ENCODE results near the gene OSBPL1A. TPM values are rescaled to one million over a fixed set of nuclear protein-coding genes. Genes with fewer than 3 reads are reported as not detected.

Gene OSBPL1A
- total RNA-seq, 1 donor from 2014 or later: 49.4 TPM

DNA sequence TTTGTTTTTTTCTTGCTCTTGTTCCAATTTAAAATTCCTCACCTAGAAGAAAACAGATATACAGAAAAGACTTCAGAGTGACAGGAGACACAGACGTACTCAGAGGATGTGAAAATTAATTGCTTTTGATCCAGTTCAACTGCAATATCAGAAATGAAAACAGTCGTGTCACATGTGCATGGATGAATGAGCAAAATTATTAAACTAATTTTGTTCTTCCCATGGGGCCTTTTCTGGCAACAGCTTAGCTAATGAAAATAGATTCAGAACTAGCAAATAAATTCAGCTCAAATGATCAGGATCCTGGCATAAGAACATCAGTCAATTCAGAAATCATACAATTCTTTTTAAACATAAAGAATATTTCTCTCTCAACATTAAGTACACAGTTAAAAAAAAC, 158.3 kb downstream of the OSBPL1A start:
- intact Hi-C loops (cut with DNase I): no loop called here

DNA sequence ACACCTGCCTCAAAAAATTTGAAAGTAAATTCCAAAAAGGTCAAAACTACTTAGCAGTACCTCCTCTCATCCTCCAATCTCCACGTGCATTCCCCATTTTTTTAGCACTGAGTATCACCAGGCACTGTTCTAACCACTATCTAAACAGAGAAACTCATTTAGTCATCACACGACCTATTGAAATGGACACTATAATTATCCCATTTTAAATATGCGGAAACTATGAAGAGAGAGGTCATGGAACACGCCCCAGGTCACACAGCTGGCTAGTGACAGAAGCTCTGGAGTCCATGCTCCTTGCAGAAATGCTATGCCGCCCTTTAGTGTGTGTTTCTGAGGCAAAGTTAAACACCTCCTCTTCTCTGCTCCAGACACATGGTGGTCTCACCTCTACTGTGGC, 159.2 kb downstream of the OSBPL1A start:
- DNase-seq (ENCODE audit: low spot score): no peak
- intact Hi-C loops (cut with DNase I): no loop called here

More for the DNA sequence above, 158.3 kb downstream of the OSBPL1A start:
- DNase-seq (ENCODE audit: low spot score): no peak

DNA sequence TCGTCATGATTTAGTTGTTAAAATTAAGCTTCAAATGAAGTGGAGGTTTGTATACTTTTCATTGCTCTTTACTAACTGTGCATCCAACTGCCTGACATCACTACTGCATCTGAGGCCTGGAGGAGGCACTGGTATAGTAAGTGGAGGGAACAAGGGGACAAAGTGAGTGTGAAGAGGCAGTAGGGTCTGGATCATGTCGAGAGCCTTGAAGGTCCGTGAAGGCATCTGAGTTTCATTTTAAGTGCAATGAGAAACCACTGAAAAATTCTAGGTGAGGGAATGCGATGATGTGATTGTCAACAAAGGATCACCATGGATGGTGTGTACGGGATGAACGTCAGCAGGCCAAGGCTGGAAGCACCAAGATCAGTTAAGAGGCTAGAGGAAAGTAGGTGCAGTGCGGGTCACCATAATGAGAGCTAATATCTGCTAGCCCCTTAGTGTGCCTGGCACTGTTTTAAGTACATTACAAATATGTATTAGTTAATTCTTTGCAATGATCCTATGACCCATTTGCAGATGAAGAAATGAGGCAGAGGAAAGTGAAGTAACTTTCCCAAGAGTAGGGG, 162.7 kb downstream of the OSBPL1A start:
- DNase-seq (ENCODE audit: low spot score): no peak
- intact Hi-C loops (cut with DNase I): loop anchor here (5.0 kb wide), 1 partner anchor 37 kb away; no protein-coding TSS in a partner anchor

DNA sequence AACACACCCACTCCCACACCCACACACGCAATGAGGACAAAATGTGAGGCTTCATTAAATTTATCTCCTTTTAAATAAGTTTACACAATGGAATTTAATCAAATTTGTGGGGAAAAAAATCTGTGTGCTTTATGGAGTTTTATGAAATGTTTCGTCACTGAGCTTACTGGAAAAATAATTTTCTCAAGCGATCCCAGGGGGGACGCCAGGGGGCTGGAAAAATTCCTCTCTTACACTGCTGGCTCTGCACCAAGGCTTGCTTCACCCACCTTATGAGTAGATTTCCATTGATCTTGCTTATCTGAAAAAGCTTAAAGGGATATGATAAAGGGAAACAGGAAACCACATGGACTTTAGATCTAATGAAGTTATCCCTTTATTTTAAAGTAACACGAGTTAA, 163.3 kb downstream of the OSBPL1A start:
- no peak for DNase-seq (ENCODE audit: low spot score)
- intact Hi-C loops (cut with DNase I): loop anchor here (5.0 kb wide), 1 partner anchor 38 kb away; no protein-coding TSS in a partner anchor

DNA sequence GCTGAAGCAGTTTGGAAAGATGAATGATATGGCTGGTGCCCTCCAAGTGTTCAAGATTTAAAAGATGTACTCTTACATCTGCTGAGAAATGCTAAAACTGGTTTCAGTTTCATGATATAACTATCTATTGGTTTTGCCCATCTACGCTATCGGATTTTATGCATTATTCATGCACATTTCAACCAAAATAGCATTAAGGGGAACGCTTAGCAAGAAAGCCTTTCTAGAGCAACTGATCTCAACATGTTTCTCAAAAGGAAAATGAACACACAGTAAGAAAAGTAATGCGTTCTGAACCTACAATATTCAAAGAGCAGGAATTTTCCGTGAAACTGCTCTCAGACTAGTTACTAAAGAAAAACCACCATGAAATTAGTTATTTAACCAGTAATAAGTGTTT, 164.8 kb downstream of the OSBPL1A start:
- intact Hi-C loops (cut with DNase I): loop anchor here (5.0 kb wide), 1 partner anchor 40 kb away; no protein-coding TSS in a partner anchor
- DNase-seq (ENCODE audit: low spot score): no peak

DNA sequence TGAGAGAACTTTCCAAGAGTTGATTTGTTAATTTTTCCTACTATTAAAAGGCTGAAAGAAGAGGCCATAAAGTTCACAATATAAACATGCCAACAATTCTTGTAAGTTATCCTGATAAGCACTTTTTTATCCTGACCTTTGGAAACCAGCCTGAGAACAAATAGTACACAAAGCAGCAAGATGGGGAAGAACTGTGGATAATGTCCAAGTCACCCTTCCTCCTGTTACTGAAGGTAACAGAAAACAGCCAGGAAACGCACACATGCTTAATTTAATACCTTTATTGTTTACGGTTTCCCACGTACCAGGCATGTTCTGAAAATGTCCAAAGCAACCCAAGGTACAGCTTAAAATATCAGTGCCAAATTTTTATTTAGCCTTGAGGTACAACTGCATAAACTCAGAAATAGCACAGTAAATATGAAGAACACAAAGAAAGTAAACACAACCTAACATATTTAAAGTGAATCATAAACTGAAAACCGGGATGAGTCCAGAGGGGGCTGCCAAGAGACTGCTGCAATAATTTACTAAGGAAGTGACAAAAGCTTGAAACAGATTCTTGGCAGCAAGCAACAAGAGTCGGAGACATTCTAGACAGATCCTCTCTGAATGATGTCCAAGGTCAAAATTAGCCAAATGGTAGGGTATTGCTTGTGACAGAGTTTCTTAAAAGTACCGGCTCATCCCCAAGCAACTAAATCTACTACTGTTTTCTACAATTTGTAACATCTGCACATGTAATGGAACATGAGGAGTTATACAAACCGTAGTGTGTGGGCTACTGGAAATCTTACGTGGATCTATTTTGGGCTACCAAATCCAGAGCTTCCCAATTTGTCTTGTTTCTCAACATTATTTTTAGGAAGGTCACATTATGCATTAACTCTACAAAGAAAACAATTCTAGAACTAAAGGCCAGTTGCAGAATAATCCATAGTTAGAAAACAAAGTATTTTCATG, 165.6 kb downstream of the OSBPL1A start:
- DNase-seq (ENCODE audit: low spot score): no peak
- intact Hi-C loops (cut with DNase I): loop anchor here (5.0 kb wide), 1 partner anchor 40 kb away; no protein-coding TSS in a partner anchor

DNA sequence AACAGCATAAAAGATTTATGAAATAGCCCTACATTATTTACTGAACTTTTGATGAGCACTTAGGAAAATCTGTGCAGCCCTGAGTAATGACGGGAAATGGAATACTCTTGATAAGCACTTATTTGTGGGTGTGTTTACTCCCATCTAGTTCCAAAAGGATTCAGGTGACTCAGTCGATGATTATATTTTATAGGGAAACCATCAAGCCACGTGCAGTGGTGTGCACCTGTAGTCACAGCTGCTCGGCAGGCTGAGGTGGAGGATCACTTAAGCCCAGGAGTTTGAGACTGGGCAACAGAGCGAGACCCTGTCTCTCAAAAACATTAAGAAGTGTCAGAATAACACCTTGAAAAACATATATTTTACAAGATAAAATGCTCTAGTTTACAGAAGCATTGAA, 166.9 kb downstream of the OSBPL1A start:
- DNase-seq (ENCODE audit: low spot score): no peak
- intact Hi-C loops (cut with DNase I): loop anchor here (5.0 kb wide), 1 partner anchor 42 kb away; no protein-coding TSS in a partner anchor

DNA sequence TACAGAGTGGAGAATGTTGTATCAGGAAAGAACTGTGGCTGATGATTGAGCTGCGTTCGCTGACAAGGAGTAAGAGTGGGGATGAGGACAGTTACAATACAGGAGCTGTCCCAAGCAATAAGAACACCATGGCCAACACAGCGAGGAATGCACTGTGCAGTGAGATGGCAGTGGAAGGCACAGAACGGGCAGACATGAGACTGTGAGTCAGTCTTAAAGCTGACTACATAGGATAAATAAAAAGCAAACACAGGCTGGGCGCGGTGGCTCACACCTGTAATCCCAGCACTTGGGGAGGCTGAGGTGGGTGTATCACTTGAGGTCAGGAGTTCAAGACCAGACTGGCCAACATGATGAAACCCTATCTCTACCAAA, 169.0 kb downstream of the OSBPL1A start:
- intact Hi-C loops (cut with DNase I): no loop called here
- no peak for DNase-seq (ENCODE audit: low spot score)

DNA sequence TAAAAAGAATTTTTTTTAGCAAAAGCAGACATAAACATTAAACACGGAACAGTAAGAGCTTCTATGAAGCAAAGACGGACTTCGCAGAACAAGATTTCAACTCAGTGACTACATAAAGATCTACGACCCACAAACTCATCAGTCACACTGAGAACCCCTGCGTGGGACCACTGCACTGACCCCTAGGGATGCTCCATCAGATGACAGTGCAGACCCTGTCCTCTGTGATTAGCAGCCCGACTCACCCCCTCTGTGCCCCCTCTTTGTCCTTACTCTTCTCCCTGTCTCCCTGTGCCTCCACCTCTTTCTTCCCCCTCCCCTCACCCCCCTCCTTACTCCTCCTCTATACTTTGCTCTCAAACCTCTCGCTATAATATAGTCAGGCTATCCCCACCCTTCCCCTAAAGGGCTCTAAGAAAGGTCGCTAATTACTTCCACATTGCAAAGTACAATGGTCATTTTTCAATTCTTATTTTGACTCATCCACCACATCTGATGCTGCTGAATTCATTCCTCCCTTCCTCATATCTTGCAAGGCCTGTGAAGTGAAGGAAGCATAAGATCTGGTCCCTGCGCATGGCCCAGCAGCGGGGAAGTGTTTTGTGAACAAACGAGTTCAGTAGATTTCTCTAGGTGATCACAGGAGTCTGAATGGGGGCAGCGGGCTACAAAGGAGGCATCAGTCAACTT, 169.5 kb downstream of the OSBPL1A start:
- DNase-seq (ENCODE audit: low spot score): no peak
- intact Hi-C loops (cut with DNase I): no loop called here

DNA sequence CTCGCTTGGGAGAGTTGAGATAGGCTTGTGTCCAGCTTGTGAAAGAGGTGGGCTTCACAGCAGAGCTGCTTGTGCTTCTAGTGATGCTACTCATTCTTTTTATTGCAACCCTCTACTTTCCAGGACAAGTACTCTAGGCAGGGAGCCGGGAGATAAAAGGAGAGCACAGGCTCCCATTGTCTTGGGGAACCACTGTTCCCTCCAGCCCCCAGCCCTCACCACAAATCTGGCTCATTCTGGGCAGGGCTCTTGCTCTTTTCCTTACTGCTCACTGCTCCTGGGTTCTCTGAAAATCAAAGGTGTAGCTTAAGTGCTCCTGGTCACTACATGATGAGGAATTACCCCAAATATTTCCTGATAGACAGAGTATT, 177.3 kb downstream of the OSBPL1A start:
- intact Hi-C loops (cut with DNase I): no loop called here

DNA sequence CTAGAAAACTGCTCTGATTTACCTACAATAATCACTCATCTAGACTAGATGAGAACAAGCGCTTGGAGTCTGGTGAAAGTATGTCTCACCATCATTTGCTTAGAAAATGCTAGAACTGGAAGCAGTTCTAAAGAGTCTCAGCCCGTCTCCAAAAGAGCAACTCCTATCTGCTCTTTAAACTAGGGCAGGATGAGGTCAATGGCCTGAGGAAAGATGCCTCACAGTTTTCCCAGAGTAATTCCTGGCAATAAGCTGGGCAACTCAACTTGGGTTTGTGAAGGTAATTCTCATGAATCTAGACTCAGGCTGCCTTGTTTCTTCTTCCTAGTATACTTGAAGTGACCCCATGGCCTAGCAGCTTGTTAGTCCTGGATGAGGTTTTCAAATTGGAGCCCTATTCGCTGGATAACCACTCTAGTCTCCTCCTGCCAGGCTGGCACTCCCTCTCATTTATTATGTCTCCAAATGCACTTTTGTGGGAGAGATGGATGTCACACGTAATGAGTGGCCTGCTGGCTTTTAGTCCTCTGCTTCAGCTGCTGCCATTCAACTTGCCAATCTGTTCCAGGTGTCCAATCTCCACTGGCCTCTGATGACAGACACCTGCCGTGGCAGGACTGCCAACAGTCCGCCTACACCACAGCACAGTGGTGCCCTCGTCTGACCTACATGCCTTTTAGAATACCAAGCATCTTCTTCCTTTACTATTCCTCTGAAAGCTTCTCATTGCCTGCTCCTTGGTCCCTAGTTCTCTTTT, 177.9 kb downstream of the OSBPL1A start:
- intact Hi-C loops (cut with DNase I): no loop called here

More for the DNA sequence above, 177.3 kb downstream of the OSBPL1A start:
- no peak for DNase-seq (ENCODE audit: low spot score)

DNA sequence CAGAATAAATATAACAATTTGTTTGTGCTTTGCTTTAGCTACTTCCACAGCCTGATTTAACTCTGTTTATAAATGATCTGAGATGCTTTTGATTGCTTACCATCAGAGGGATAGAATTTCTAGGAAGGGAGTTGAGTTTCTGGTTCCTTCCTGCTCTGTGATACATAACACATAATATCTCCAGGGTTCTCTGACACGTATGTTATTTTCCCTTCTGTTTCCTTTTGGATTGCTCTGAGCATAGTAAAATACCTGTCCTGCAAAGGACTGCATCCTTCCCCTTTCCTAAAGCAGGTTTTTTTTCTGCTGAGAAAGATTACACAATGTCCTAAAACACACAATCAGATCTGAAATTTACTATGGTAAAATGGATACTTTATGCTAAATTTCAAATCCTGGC, 182.7 kb downstream of the OSBPL1A start:
- intact Hi-C loops (cut with DNase I): no loop called here
- DNase-seq (ENCODE audit: low spot score): no peak

More for the DNA sequence above, 177.9 kb downstream of the OSBPL1A start:
- no peak for DNase-seq (ENCODE audit: low spot score)

DNA sequence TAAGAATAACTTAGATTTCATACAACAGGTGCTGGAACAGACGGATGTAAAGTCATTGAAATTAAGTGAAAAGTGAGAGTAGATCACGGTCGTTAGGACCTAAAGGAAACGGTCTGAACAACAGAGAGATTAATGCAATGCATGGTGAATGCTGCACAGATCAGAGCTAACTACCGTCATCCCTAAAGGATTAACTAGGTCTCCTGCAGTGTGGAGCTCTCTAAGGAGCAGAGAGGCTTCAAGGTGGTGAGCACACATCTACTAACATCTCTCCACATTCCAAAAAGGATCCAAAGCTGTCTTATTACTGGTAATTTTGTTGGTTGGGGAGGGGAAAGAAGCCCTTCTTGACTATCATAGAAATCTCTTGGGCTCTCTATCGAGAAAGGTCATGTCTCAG, 183.5 kb downstream of the OSBPL1A start:
- intact Hi-C loops (cut with DNase I): no loop called here

DNA sequence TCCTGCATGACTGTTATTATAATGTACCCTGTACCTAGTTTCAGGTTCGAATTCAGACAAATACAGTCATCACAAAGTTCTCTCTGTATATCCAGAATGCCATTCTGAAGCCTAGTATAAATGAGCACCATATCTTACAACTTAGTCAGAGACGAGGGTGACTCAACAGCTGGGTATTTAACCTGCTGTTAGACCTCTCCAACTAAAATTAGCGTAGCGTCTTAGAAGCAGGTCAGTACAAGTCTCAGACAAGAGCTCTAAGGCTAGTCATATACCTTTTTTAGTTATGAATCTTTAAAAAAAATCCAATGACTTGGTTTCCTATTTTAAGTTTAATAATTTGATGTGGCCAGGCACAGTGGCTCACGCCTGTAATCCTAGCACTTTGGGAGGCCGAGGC, 184.7 kb downstream of the OSBPL1A start:
- intact Hi-C loops (cut with DNase I): no loop called here
- DNase-seq (ENCODE audit: low spot score): no peak

More for the DNA sequence above, 183.5 kb downstream of the OSBPL1A start:
- DNase-seq (ENCODE audit: low spot score): no peak

DNA sequence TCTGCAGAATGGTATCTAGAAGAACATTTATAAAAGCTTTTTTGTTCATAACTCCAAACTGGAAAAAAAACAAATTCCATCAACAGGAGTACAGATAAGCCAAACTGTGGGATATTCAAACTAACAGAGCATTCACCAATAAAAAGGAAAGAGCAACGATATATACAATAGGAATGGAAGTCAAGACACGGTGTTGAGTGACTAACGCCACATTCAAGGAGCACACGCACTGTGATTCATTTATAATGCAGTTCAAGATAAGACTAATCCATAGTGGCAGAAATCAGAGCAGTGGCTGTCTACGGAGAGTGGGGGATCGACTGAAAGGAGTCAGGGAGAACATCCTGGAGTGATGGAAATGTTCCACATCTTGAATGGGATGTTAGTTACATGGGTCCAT, 188.1 kb downstream of the OSBPL1A start:
- intact Hi-C loops (cut with DNase I): no loop called here
- no peak for DNase-seq (ENCODE audit: low spot score)

DNA sequence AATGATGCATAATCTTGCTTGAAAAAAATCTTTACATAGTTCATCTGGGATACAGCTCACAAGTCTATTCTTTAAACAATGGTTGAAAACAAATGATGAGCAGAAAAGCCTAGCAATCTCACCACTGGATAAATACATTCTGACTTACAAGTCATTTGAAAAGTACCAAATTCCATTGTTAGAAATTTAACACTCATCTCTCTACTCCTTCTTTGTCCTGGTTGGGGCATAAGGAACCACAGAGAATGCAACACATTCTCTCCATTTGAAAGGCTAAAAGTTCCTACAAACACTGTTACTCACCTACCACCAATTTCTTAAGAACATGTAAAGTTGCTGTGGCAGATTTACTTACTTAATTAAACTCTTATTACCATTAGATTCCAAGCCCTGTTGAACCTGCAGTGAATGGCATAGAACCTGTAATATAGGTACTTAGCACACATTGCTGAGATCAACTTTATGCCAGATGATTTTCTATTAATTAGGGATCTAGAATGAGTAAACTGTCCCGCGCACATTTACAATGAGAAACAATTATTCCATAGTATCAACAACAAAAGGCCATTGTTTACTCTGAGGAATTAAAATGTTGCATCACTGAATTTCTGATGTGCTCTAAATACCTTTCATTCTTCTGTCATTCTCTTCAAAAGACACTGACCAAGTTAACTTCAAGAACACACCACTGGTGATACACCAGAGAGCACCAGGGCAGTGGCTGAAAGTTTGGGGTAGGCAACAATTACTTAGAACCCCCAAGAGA, 189.2 kb downstream of the OSBPL1A start:
- intact Hi-C loops (cut with DNase I): no loop called here
- no peak for DNase-seq (ENCODE audit: low spot score)

DNA sequence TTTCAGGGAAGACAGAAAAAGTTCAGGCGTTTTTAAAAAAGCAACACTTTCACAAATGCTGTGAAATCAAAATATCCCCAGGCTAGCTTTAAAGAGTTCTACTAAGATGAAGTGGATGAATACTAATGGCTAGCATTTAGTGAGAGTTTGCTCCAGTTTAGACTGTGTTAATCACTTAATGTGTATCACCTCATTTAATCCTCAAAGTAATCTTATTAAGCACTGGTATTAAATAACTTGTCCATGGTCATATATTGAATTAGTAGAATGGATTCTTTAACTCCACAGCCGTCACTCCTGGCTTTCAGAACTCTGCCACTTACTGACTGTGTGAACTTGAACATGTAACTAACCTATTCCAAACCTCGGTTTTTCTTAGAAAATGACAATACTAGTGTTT, 192.7 kb downstream of the OSBPL1A start:
- no peak for DNase-seq (ENCODE audit: low spot score)
- intact Hi-C loops (cut with DNase I): no loop called here

DNA sequence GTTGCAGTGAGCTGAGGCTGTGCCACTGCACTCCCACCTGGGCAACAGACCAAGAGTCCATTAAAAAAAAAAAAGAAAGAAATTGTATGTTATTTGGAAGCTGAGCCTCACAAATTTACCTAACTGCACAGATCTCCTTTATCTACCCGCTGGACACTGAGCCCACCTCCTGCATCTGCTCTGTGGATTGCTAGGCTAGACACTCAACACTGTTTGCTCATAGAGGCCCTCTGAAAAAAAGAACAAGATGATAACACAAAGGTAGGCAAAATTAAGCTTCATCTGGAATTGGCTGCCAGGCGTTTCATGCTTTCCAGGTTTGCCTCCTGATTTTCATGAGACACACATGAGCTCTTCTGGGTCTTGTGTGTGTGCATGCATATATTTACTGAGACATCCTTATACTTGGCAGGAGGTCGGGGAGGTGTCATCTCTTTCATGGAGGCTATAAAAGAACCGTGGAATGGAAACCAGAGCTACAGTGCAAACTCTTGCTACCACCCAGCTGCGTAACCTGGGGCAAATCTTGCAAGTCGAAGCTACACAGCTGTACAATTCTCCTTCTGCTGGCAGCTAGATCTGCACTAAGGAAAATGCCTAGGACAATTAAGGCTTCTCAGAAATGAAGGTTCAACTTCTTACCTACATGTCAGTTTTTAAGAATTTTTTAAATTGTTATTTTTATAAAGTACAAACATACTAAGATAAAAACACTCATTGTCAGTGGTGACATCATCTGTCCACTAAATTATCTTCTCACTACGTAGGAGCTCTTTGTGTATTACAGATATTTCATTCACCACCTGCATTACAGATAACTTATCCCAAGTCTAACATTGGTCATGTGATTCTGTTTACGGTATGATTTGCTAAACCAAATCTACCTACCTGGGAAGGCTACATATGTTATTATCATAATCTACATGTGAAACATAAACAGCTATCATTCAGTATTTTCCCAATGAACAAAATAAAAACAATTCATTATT, 195.6 kb downstream of the OSBPL1A start:
- no peak for DNase-seq (ENCODE audit: low spot score)
- intact Hi-C loops (cut with DNase I): no loop called here

All from cardiac septum (tissue), 1 donor.